Naive thymus-derived CD4-positive, alpha-beta T cell (primary cell): ENCODE results near the gene GEMIN5. TPM values are rescaled to one million over a fixed set of nuclear protein-coding genes. Genes with fewer than 3 reads are reported as not detected.

Experiments used
- ATAC-seq: fragments of 150-1000 bp; cut with Tn5 transposase; 2 replicates; pipeline ENCODE4 v1.10.0; 2021; ENCODE audit warnings: mild to moderate bottlenecking, moderate library complexity
- CTCF ChIA-PET: fragments of 350-600 bp; sonication (Branson Sonifier 250); formaldehyde crosslinking; loops from one replicate; lab custom pipeline; 2021; ENCODE audit warnings: antibody characterized with exemption; lab: Charles Lee
- POLR2A ChIA-PET: fragments of 350-600 bp; sonication (Branson Sonifier 250); formaldehyde crosslinking; loops from one replicate; lab custom pipeline; 2021; ENCODE audit warnings: antibody characterized with exemption, inconsistent platforms; lab: Charles Lee
- DNase-seq, 9 donors: peaks; one replicate each; pipeline versions ENCODE4 v3.0.0 to v3.0.0-alpha.2; 2020 to 2022; ENCODE audit warnings: mixed read lengths in 1 of 9
- H3K27ac ChIP-seq: one replicate; pipeline ENCODE4 v1.7.0; 2013; ENCODE audit warnings: mild to moderate bottlenecking, low read depth, low read length, moderate library complexity
- H3K27me3 ChIP-seq, 2 donors: one replicate each; pipeline ENCODE4 v1.7.0; 2013; ENCODE audit warnings: low read length in 2 of 2, mild to moderate bottlenecking in 2 of 2, moderate library complexity in 2 of 2; ENCODE audit not compliant: control insufficient read depth in 2 of 2, insufficient read depth in 2 of 2
- H3K36me3 ChIP-seq, 3 experiments: 1 replicate in 2 of 3; 2 replicates in 1 of 3; pipeline ENCODE4 v1.7.0; 2013; ENCODE audit warnings: low read length in 3 of 3, mild to moderate bottlenecking in 3 of 3, moderate library complexity in 1 of 3; ENCODE audit not compliant: insufficient read depth in 3 of 3, control insufficient read depth in 2 of 3
- H3K4me1 ChIP-seq, 2 donors: one replicate each; pipeline ENCODE4 v1.7.0; 2013; ENCODE audit warnings: low read length in 2 of 2, mild to moderate bottlenecking in 2 of 2, moderate library complexity in 1 of 2; ENCODE audit not compliant: control insufficient read depth in 2 of 2, insufficient read depth in 2 of 2
- H3K4me3 ChIP-seq: 2 replicates; pipeline ENCODE4 v1.7.0; 2013; ENCODE audit warnings: mild to moderate bottlenecking, low read length
- H3K9me3 ChIP-seq, 3 experiments: 1 replicate in 2 of 3; 2 replicates in 1 of 3; pipeline ENCODE4 v1.7.0; 2013; ENCODE audit warnings: low read length in 3 of 3; ENCODE audit not compliant: control insufficient read depth in 2 of 3
- H3K27ac Mint-ChIP-seq, 9 donors: one replicate each; pipeline ENCODE4 v1.8.0; 2020 to 2022; ENCODE audit warnings: mixed read lengths in 9 of 9, mild to moderate bottlenecking in 8 of 9, moderate library complexity in 5 of 9, inconsistent platforms in 2 of 9
- H3K27me3 Mint-ChIP-seq, 5 donors: one replicate each; pipeline ENCODE4 v1.8.0; 2021 to 2022; ENCODE audit warnings: mixed read lengths in 5 of 5, mild to moderate bottlenecking in 1 of 5
- H3K36me3 Mint-ChIP-seq, 5 donors: one replicate each; pipeline ENCODE4 v1.8.0; 2020 to 2022; ENCODE audit warnings: mixed read lengths in 5 of 5, mild to moderate bottlenecking in 3 of 5, inconsistent platforms in 1 of 5
- H3K4me1 Mint-ChIP-seq, 7 donors: one replicate each; pipeline ENCODE4 v1.8.0; 2020 to 2022; ENCODE audit warnings: mixed read lengths in 7 of 7, mild to moderate bottlenecking in 3 of 7, inconsistent platforms in 1 of 7
- H3K4me3 Mint-ChIP-seq, 10 donors: one replicate each; pipeline ENCODE4 v1.8.0; 2020 to 2022; ENCODE audit warnings: mild to moderate bottlenecking in 10 of 10, mixed read lengths in 10 of 10, moderate library complexity in 6 of 10, inconsistent platforms in 2 of 10
- H3K9me3 Mint-ChIP-seq, 11 donors: one replicate each; pipeline ENCODE4 v1.8.0; 2020 to 2022; ENCODE audit warnings: mixed read lengths in 11 of 11, mild to moderate bottlenecking in 4 of 11, inconsistent platforms in 1 of 11, moderate library complexity in 1 of 11
- intact Hi-C, 2 donors: fragments of 100-400 bp; cut with micrococcal nuclease; formaldehyde crosslinking; loops; one replicate each; pipeline ENCODE4 v1.15.1; 2023
- polyA plus RNA-seq, 2 donors: library from polyadenylated mRNA; unstranded; fragments of 300-500 nt; fragmentation: Illumina TruSeq; gene quantifications; one replicate each; pipeline ENCODE4 v1.2.3, GENCODE V29; 2021
- total RNA-seq, 6 experiments: library from RNA in 5 of 6; stranded (reverse) in 5 of 6; gene quantifications; 1 replicate in 5 of 6; 2 replicates in 1 of 6; pipeline ENCODE4 v1.2.3 and lab custom pipeline; 2021 to 2026

The GEMIN5 gene
- total and polyA plus RNA-seq, 7 experiments from 2014 or later, result 8.6 to 21.4 (median 17.3) TPM

DNA sequence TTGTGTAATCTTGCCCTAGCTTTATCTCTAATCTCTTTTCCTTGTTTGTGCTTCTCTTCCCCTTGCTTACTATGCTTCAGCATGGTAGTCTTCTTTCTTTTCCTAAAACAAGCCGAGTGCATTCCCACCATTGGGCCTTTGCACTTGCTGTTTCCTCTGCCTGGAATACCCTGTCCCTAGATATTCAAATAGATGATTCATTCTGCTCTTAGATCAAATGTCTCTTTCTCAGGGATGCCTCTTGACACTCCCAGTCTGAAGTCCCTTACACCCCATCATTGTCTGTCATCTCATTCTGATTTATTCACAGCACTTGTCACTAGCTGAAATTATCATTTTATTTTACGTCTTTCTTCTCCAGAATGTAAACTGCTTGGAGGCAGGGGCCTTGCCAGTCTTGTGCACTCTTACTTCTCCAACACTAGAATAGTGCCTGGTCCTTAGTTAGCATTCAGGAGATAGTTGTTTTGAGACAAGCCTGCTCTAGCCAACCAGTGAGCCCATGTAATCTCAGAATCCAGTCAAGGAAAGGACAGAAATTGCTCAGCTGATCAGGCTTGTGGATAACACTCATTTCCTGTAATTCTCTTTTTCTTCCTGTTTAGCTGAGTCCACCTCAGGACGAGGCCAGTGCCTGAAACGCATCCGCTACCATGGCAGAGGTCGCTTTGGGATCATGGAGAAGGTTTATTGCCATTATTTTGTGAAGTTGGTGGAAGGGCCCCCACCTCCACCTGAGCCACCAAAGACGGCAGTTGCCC lies 28.2 kb upstream of the GEMIN5 start:
- no peaks in the 10 kb centered on the region for H3K27me3 Mint-ChIP-seq
- DNase-seq, result no peak
- POLR2A ChIA-PET, result no interaction called here
- H3K27ac Mint-ChIP-seq, result no peak overlapping the region
- no peaks in the 10 kb centered on the region for H3K9me3 Mint-ChIP-seq
- peaks cover 8 to 53% (median 18%) of the 10 kb centered on the region in 5 donors for H3K36me3 Mint-ChIP-seq
- ATAC-seq, result no peak
- peaks cover 0 to 14% (median 5%) of the 10 kb centered on the region in 7 donors for H3K4me1 Mint-ChIP-seq
- Histone ChIP-seq H3K27me3 (no peaks in the 10 kb centered on the region), H3K36me3 (peaks cover 3 to 38% (median 6%) of the 10 kb centered on the region in 3 experiments), H3K27ac (no peak overlapping the region), H3K4me1 (no peaks in the 10 kb centered on the region), H3K4me3 (no peak overlapping the region), H3K9me3 (no peaks in the 10 kb centered on the region)
- CTCF ChIA-PET, result no interaction called here
- intact Hi-C loops, result no loop called here
- no peak overlapping the region for H3K4me3 Mint-ChIP-seq

DNA sequence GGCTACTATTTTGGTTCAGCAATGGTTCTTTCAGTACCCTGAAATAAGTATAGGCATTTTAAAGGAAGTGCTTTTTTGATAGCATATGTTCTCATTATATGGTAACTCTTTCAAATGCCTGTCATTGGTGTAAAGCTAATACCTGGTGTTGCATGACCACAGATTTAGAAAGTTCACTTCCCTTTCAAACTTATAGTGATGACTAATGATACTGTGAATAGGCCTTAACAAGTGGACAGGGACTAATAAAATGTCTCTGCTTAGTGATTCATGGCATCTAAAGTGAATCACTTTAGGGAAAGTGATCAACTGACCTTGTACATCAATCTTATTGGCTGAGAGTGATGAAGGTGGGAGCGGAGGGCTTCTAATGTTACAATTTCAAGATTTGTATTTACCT lies 24.5 kb upstream of the GEMIN5 start:
- ChIA-PET POLR2A (no interaction called here), CTCF (no interaction called here)
- H3K36me3 Mint-ChIP-seq, result peaks cover 8 to 53% (median 27%) of the 10 kb centered on the region in 5 donors
- H3K27me3 Mint-ChIP-seq, result no peaks in the 10 kb centered on the region
- Histone ChIP-seq H3K27ac (no peak overlapping the region), H3K4me3 (no peak overlapping the region), H3K36me3 (peaks cover 3 to 56% (median 7%) of the 10 kb centered on the region in 3 experiments), H3K4me1 (no peaks in the 10 kb centered on the region), H3K27me3 (no peaks in the 10 kb centered on the region), H3K9me3 (no peaks in the 10 kb centered on the region)
- H3K27ac Mint-ChIP-seq, result no peak overlapping the region
- intact Hi-C loops, result no loop called here
- ATAC-seq (no peak), DNase-seq (no peak)
- H3K4me1 Mint-ChIP-seq, result peaks cover 0 to 12% (median 5%) of the 10 kb centered on the region in 7 donors
- no peak overlapping the region for H3K4me3 Mint-ChIP-seq
- no peaks in the 10 kb centered on the region for H3K9me3 Mint-ChIP-seq

DNA sequence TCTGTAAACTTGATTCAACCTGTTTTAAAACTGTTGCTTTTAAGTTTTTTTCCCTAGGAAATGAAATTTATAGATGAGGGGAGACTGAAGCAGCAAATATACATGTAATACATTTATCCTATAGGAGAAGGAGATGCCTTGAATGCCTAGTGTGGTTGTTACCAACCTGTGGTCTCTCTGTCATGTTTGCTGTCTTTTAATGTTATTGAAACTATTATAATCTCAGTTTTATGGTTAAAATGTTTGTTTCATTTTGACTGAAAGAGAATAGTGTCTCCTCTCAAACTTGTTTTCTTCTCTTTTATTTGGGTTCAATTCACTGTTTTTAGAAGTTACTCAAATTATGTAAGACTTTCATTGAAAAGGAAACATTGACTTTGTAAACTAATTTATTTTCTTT lies 18.7 kb upstream of the GEMIN5 start:
- Histone ChIP-seq H3K4me3 (no peak overlapping the region), H3K9me3 (no peaks in the 10 kb centered on the region), H3K4me1 (no peaks in the 10 kb centered on the region), H3K27me3 (no peaks in the 10 kb centered on the region), H3K27ac (no peak overlapping the region), H3K36me3 (peaks cover 0 to 46% (median 7%) of the 10 kb centered on the region in 3 experiments)
- intact Hi-C loops, result no loop called here
- ATAC-seq (no peak), DNase-seq (no peak)
- CTCF ChIA-PET, result interaction anchor here (0.6 kb wide), 1 partner anchor 246 kb away, joined by 4 read pairs; no protein-coding TSS in a partner anchor
- H3K27me3 Mint-ChIP-seq, result no peaks in the 10 kb centered on the region
- POLR2A ChIA-PET, result no interaction called here
- no peaks in the 10 kb centered on the region for H3K9me3 Mint-ChIP-seq
- no peak overlapping the region for H3K27ac Mint-ChIP-seq
- peaks cover 0 to 12% (median 6%) of the 10 kb centered on the region in 7 donors for H3K4me1 Mint-ChIP-seq
- peaks cover 4 to 31% (median 16%) of the 10 kb centered on the region in 5 donors for H3K36me3 Mint-ChIP-seq
- no peak overlapping the region for H3K4me3 Mint-ChIP-seq

DNA sequence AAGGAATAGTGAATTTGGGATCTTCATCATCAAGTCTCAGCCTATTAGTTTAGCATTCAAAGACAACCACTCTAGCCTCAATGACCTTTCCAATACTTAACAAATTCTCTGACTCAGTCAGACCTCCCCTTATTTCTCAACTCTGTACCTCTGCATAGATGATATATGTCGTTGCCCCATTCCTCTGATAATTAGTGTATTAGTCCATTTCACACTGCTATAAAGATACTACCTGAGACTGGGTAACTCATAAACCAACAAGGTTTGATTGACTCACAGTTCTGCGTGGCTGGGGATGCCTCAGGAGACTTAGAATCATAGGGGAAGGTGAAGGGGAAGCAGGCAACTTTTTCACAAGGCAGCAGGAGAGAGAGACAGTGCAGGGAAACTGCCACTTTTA lies 11.8 kb upstream of the GEMIN5 start:
- Mint-ChIP-seq H3K27ac (no peak overlapping the region), H3K9me3 (no peaks in the 10 kb centered on the region), H3K27me3 (no peaks in the 10 kb centered on the region), H3K4me1 (peaks cover 15 to 43% (median 34%) of the 10 kb centered on the region in 7 donors), H3K36me3 (peaks cover 0 to 20% (median 11%) of the 10 kb centered on the region in 5 donors), H3K4me3 (peak overlapping the region in 2 of 10 donors; percentile 9 to 37)
- Histone ChIP-seq H3K4me1 (peaks cover 0 to 4% of the 10 kb centered on the region in 2 donors), H3K4me3 (no peak overlapping the region), H3K36me3 (peaks cover 0 to 7% (median 0%) of the 10 kb centered on the region in 3 experiments), H3K9me3 (no peaks in the 10 kb centered on the region), H3K27me3 (no peaks in the 10 kb centered on the region), H3K27ac (no peak overlapping the region)
- intact Hi-C loops, result loop anchor here (10.0 kb wide), 3 partner anchors 755 to 1985 kb away; partner anchors contain the start of gene GALNT10 (in 1 of the 2)
- ATAC-seq (no peak), DNase-seq (no peak)
- CTCF ChIA-PET, result no interaction called here
- POLR2A ChIA-PET, result no interaction called here

DNA sequence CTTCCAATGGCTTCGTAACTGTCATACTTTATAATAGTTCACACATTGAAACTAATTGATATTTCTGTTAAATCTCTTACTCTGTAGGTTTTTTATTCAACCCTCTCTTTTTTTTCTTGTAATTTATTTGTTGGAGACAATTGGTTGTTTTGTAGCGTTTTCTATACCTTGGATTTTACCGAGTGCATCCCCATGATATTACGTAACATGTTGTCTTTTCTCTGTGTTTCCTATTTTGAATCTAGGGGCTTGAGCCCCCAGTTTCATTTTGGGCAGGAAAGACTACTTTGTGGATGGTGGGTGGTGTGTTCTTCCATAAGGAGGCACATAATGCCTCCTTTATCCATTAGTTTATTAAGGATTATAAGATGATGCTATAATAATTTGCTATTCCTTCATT lies 10.3 kb upstream of the GEMIN5 start:
- Mint-ChIP-seq H3K27me3 (no peaks in the 10 kb centered on the region), H3K4me1 (peaks cover 13 to 43% (median 33%) of the 10 kb centered on the region in 7 donors), H3K9me3 (no peaks in the 10 kb centered on the region), H3K4me3 (no peak overlapping the region), H3K27ac (no peak overlapping the region), H3K36me3 (peaks cover 0 to 20% (median 9%) of the 10 kb centered on the region in 5 donors)
- ATAC-seq (no peak), DNase-seq (no peak)
- ChIA-PET POLR2A (no interaction called here), CTCF (no interaction called here)
- H3K27me3 ChIP-seq, result no peaks in the 10 kb centered on the region
- no peak overlapping the region for H3K27ac ChIP-seq
- peaks cover 0 to 4% of the 10 kb centered on the region in 2 donors for H3K4me1 ChIP-seq
- intact Hi-C loops, result loop anchor here (10.0 kb wide), 3 partner anchors 754 to 1986 kb away; partner anchors contain the start of gene GALNT10 (in 1 of the 2)
- H3K36me3 ChIP-seq, result peaks cover 0 to 7% (median 0%) of the 10 kb centered on the region in 3 experiments
- H3K9me3 ChIP-seq, result no peaks in the 10 kb centered on the region
- no peak overlapping the region for H3K4me3 ChIP-seq

DNA sequence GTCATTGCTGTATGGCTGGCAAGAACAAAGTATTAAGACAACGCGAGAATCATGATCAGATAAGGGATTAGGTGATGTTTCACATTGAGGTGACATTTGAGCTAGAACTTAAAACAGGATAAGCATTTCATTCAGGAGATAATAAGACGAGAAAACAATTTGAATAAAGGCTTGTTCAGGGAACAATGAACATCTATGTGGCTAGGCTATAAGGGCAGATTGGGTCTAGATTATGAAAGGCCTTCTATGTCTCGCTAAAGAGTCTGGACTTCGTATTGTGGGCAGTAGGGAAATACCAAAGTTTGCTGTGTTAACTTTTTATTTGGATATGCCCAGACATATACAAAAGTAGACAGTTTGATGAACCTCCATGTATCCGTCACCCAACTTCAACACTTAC lies 9.8 kb upstream of the GEMIN5 start:
- Mint-ChIP-seq H3K9me3 (no peaks in the 10 kb centered on the region), H3K36me3 (peaks cover 0 to 20% (median 7%) of the 10 kb centered on the region in 5 donors), H3K27ac (peak overlapping the region in 1 of 9 donors; percentile 76), H3K4me1 (peaks cover 16 to 46% (median 36%) of the 10 kb centered on the region in 7 donors), H3K4me3 (peak overlapping the region in 1 of 10 donors; percentile 28), H3K27me3 (no peaks in the 10 kb centered on the region)
- intact Hi-C loops, result loop anchor here (10.0 kb wide), 3 partner anchors 753 to 1987 kb away; partner anchors contain the start of gene GALNT10 (in 1 of the 2)
- DNase-seq (no peak), ATAC-seq (no peak)
- Histone ChIP-seq H3K4me1 (peaks cover 0 to 5% of the 10 kb centered on the region in 2 donors), H3K4me3 (no peak overlapping the region), H3K27me3 (no peaks in the 10 kb centered on the region), H3K9me3 (no peaks in the 10 kb centered on the region), H3K36me3 (peaks cover 0 to 7% (median 0%) of the 10 kb centered on the region in 3 experiments), H3K27ac (no peak overlapping the region)
- ChIA-PET POLR2A (no interaction called here), CTCF (no interaction called here)
